Ovary (tissue), 3 donors: ENCODE measurements around the gene UNC93A.

Experiments used
- CTCF ChIP-seq, 3 donors: fragments of 450-650 bp in 2 of 3; fragments of 200-600 bp in 1 of 3; IDR thresholded peaks; one replicate each; pipeline versions ENCODE4 v1.5.1 to v1.8.0; 2016 to 2022; ENCODE audit warnings: antibody characterized with exemption in 3 of 3, mild to moderate bottlenecking in 1 of 3
- POLR2A ChIP-seq: fragments of 450-650 bp; IDR thresholded peaks from one replicate; pipeline ENCODE4 v1.6.1; 2017; ENCODE audit warnings: antibody characterized with exemption, mild to moderate bottlenecking, moderate library complexity
- donor health status: DM: no; HTN: no; CAD: no.

- TF ChIP-seq CTCF (IDR thresholded peaks at IDR 0.05) (no peak), POLR2A (no peak)
Observed at GRCh38 chr6:167244064-167244960, 46.8 kb upstream of the UNC93A start.
